SK-N-SH (cell line): Measurements from ENCODE around the gene BRME1. TPM values are rescaled to one million over a fixed set of nuclear protein-coding genes. Genes with fewer than 3 reads are reported as not detected.

Experiments used
- CTCF ChIA-PET: fragments of 300-600, 350-600 bp; formaldehyde crosslinking; extraction: SDS; loops from one replicate; lab custom pipeline; 2021; lab: Yijun Ruan, JAX
- POLR2A ChIA-PET: fragments of 350-600 bp; sonication (Branson Sonifier 250); formaldehyde crosslinking; extraction: SDS; loops from one replicate; lab custom pipeline; 2020; ENCODE audit warnings: antibody characterized with exemption, inconsistent platforms; lab: Yijun Ruan, JAX
- DNase-seq: peaks from one replicate; pipeline ENCODE4 v3.0.0; 2012
- H2AFZ ChIP-seq: fragments of 200-600 bp; sonication (generic); 2 replicates; pipeline ENCODE4 v1.8.1; 2016; ENCODE audit warnings: antibody characterized with exemption, mild to moderate bottlenecking, low read depth
- H3F3A ChIP-seq: fragments of 200-600 bp; sonication (generic); replicated peaks from 2 replicates; pipeline ENCODE3; 2016; ENCODE audit warnings: antibody characterized with exemption, mild to moderate bottlenecking; ENCODE audit not compliant: insufficient read depth
- H3K27ac ChIP-seq, 2 experiments: fragments of 200-500 bp in 1 of 2; fragments of 200-600 bp in 1 of 2; sonication (Bioruptor generic) in 1 of 2; sonication (generic), shearing (Covaris generic) in 1 of 2; 2 replicates each; pipeline versions ENCODE4 v1.5.1 to v1.6.1; 2014 to 2016; ENCODE audit warnings: low read depth in 2 of 2, inconsistent platforms in 1 of 2, low read length in 1 of 2, mild to moderate bottlenecking in 1 of 2, mixed read lengths in 1 of 2
- H3K27me3 ChIP-seq: fragments of 200-600 bp; sonication (generic), shearing (Covaris generic); 2 replicates; pipeline ENCODE4 v1.6.1; 2016; ENCODE audit warnings: mixed run types; ENCODE audit not compliant: insufficient read depth
- H3K36me3 ChIP-seq, 2 experiments: fragments of 200-500 bp in 1 of 2; fragments of 200-600 bp in 1 of 2; sonication (Bioruptor generic) in 1 of 2; sonication (generic) in 1 of 2; replicated peaks in 1 of 2; 2 replicates each; pipeline versions ENCODE3 to v1.5.1; 2014 to 2016; ENCODE audit warnings: low read length in 1 of 2, mild to moderate bottlenecking in 1 of 2; ENCODE audit not compliant: insufficient read depth in 2 of 2, control insufficient read depth in 1 of 2
- H3K4me1 ChIP-seq, 2 experiments: fragments of 200-500 bp in 1 of 2; fragments of 200-600 bp in 1 of 2; sonication (Bioruptor generic) in 1 of 2; sonication (generic), shearing (Covaris generic) in 1 of 2; 2 replicates each; pipeline versions ENCODE4 v1.5.1 to v1.6.1; 2014 to 2016; ENCODE audit warnings: low read depth in 1 of 2, low read length in 1 of 2, mixed run types in 1 of 2; ENCODE audit not compliant: insufficient read depth in 2 of 2, control insufficient read depth in 1 of 2
- H3K4me2 ChIP-seq: fragments of 200-600 bp; sonication (generic), shearing (Covaris generic); 2 replicates; pipeline ENCODE4 v1.6.1; 2017; ENCODE audit warnings: mixed run types
- H3K4me3 ChIP-seq, 2 experiments: fragments of 200-500 bp in 1 of 2; fragments of 200-600 bp in 1 of 2; sonication (Bioruptor generic) in 1 of 2; sonication (generic), shearing (Covaris generic) in 1 of 2; 2 replicates each; pipeline versions ENCODE4 v1.5.1 to v1.8.1; 2014 to 2016; ENCODE audit warnings: low read depth in 2 of 2, inconsistent platforms in 1 of 2, low read length in 1 of 2, mild to moderate bottlenecking in 1 of 2, mixed read lengths in 1 of 2, moderate library complexity in 1 of 2
- H3K79me2 ChIP-seq: fragments of 200-600 bp; sonication (generic); 2 replicates; pipeline ENCODE4 v1.8.1; 2017; ENCODE audit warnings: mild to moderate bottlenecking; ENCODE audit not compliant: insufficient read depth
- H3K9ac ChIP-seq: fragments of 200-600 bp; sonication (generic); 2 replicates; pipeline ENCODE4 v1.6.1; 2017; ENCODE audit warnings: mixed run types
- H3K9me2 ChIP-seq: fragments of 200-600 bp; sonication (generic); 2 replicates; pipeline ENCODE4 v1.6.1; 2017; ENCODE audit warnings: mixed run types
- H3K9me3 ChIP-seq: fragments of 200-600 bp; sonication (generic); 2 replicates; pipeline ENCODE4 v1.6.1; 2017; ENCODE audit warnings: mixed run types, mild to moderate bottlenecking, moderate library complexity
- H4K20me1 ChIP-seq: fragments of 200-600 bp; sonication (generic); 2 replicates; pipeline ENCODE4 v1.6.1; 2017; ENCODE audit warnings: mild to moderate bottlenecking, mixed run types; ENCODE audit not compliant: insufficient read depth
- CHD2 ChIP-seq: fragments of 150-350 bp; IDR thresholded peaks from 2 replicates; pipeline ENCODE4 v1.6.1; 2018; ENCODE audit warnings: low read length; ENCODE audit not compliant: partially characterized antibody
- CTCF ChIP-seq: fragments of 200-600 bp; sonication (generic); IDR thresholded peaks from 2 replicates; pipeline ENCODE4 v1.6.1; 2017; ENCODE audit warnings: antibody characterized with exemption, mild to moderate bottlenecking, moderate library complexity
- ELF1 ChIP-seq: IDR thresholded peaks from 2 replicates; pipeline ENCODE4 v1.4.0; 2012
- EZH2phosphoT487 ChIP-seq: fragments of 200-600 bp; sonication (generic); IDR thresholded peaks from 2 replicates; pipeline ENCODE4 v1.6.1; 2017; ENCODE audit warnings: low read depth, mixed run types, mild to moderate bottlenecking, antibody characterized with exemption, moderate library complexity, borderline replicate concordance
- FOSL2 ChIP-seq: IDR thresholded peaks from 2 replicates; pipeline ENCODE4 v1.4.0; 2012; ENCODE audit warnings: low read depth, mild to moderate bottlenecking, moderate library complexity, borderline replicate concordance
- GATA2 ChIP-seq: sonication (generic); formaldehyde crosslinking; IDR thresholded peaks from 2 replicates; pipeline ENCODE4 v1.5.0; 2020; ENCODE audit warnings: mild to moderate bottlenecking, missing genetic modification reagents
- JUND ChIP-seq: IDR thresholded peaks from 2 replicates; pipeline ENCODE4 v1.4.0; 2012
- MAX ChIP-seq: IDR thresholded peaks from 2 replicates; pipeline ENCODE4 v1.4.0; 2012; ENCODE audit warnings: low read depth
- NFIC ChIP-seq: IDR thresholded peaks from 2 replicates; pipeline ENCODE4 v1.4.0; 2012; ENCODE audit warnings: borderline replicate concordance
- NRF1 ChIP-seq: IDR thresholded peaks from 2 replicates; pipeline ENCODE4 v1.6.1; 2012; ENCODE audit warnings: low read depth, mild to moderate bottlenecking, low read length
- RAD21 ChIP-seq: IDR thresholded peaks from 2 replicates; pipeline ENCODE4 v1.6.1; 2012; ENCODE audit warnings: mild to moderate bottlenecking, low read length
- RXRA ChIP-seq: IDR thresholded peaks from 2 replicates; pipeline ENCODE4 v1.4.0; 2012; ENCODE audit warnings: low read depth, mild to moderate bottlenecking, borderline replicate concordance
- SIN3A ChIP-seq: IDR thresholded peaks from 2 replicates; pipeline ENCODE4 v1.6.1; 2012; ENCODE audit warnings: low read depth, mild to moderate bottlenecking, low read length, moderate library complexity, borderline replicate concordance
- SMC3 ChIP-seq: IDR thresholded peaks from 2 replicates; pipeline ENCODE4 v1.6.1; 2012; ENCODE audit warnings: low read depth, low read length, improper control_type of control experiment
- TCF12 ChIP-seq: IDR thresholded peaks from 2 replicates; pipeline ENCODE4 v1.4.0; 2012
- TEAD4 ChIP-seq: IDR thresholded peaks from 2 replicates; pipeline ENCODE4 v1.4.0; 2012; ENCODE audit warnings: mild to moderate bottlenecking, borderline replicate concordance; ENCODE audit not compliant: insufficient read depth
- USF1 ChIP-seq: IDR thresholded peaks from 2 replicates; pipeline ENCODE4 v1.4.0; 2012; ENCODE audit warnings: low read depth, borderline replicate concordance
- WGBS: methylation state at CpG from one replicate; pipeline ENCODE4 v1.1.6; 2017; ENCODE audit warnings: low lambda C conversion rate; 5-methylcytosine and 5-hydroxymethylcytosine counted together
- polyA plus RNA-seq, 3 experiments: library from polyadenylated mRNA; depleted of rRNA; stranded (reverse); fragments of >200 nt; gene quantifications; 2 replicates each; pipeline ENCODE4 v1.2.3, GENCODE V29; 2012

Gene BRME1
- polyA plus RNA-seq, 1 of the 3 experiments (the other 2 are of a cell fraction): 1.5 TPM

DNA sequence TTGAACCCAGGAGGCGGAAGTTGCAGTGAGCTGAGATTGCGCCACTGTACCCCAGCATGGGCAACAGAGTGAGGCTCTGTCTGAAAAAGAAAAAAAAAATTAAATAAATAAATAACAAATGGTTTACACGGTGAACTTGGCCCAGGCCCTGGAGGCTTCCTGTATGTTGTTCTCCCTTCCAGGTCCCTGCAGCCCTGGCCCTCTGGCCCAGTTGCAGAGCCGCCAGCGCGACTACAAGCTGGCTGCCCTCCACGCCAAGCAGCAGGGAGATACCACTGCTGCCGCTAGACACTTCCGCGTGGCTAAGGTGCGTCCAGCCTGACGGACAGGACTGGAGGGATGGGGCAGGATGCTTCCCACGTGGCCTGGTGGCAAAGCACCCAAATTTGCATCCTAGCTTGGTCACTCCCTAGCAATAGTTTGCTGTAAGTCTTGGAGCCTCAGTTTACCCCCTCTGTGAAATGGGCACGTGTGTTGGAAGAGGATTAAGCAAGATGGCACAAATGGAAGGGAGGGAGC lies 12.0 kb upstream of the BRME1 start:
- Histone ChIP-seq H3K79me2 (no peaks in the 10 kb centered on the region), H2AFZ (no peak overlapping the region), H3K4me3 (no peak overlapping the region), H3K27ac (no peak overlapping the region), H3K4me1 (no peaks in the 10 kb centered on the region), H3K9ac (no peak overlapping the region)
- 92% methylated on average over 12 of the region's 14 CpGs for WGBS
- ChIA-PET CTCF (interaction anchor here (0.7 to 1.3 kb wide), 5 partner anchors 16 to 155 kb away, joined by 3 to 4 read pairs (median 3); partner anchors contain the start of gene IL27RA), POLR2A (interaction anchor here (0.8 kb wide), 1 partner anchor 766 kb away, joined by 3 read pairs; no protein-coding TSS in a partner anchor)
- DNase-seq: peak; percentile 15
- TF ChIP-seq EZH2phosphoT487 (no peak), RXRA (no peak), SMC3 (no peak), SIN3A (no peak), CTCF (no peak), TCF12 (no peak), TEAD4 (no peak), NRF1 (no peak), ELF1 (no peak), JUND (no peak), FOSL2 (no peak), RAD21 (no peak), MAX (no peak), NFIC (no peak)
- TF ChIP-seq, all 33 proteins: peak for 0
- Histone ChIP-seq H4K20me1 (no peaks in the 10 kb centered on the region), H3K9me2 (no peaks in the 10 kb centered on the region), H3K36me3 (peaks cover 13 to 27% of the 10 kb centered on the region in 2 experiments), H3F3A (no peaks in the 10 kb centered on the region), H3K9me3 (no peaks in the 10 kb centered on the region), H3K4me2 (no peak overlapping the region), H3K27me3 (no peaks in the 10 kb centered on the region)

- no peak for DNase-seq
- Histone ChIP-seq H3K9ac (no peak overlapping the region), H3K36me3 (peaks cover 3 to 19% of the 10 kb centered on the region in 2 experiments), H3K4me1 (no peaks in the 10 kb centered on the region), H3K9me3 (no peaks in the 10 kb centered on the region), H3K9me2 (no peaks in the 10 kb centered on the region), H4K20me1 (no peaks in the 10 kb centered on the region), H3K27ac (no peak overlapping the region), H2AFZ (no peak overlapping the region), H3K4me2 (no peak overlapping the region), H3K79me2 (no peaks in the 10 kb centered on the region), H3K4me3 (no peak overlapping the region), H3K27me3 (no peaks in the 10 kb centered on the region), H3F3A (no peaks in the 10 kb centered on the region)
- CTCF ChIA-PET: interaction anchor here (1.0 kb wide), 1 partner anchor 144 kb away, joined by 5 read pairs; no protein-coding TSS in a partner anchor
- POLR2A ChIA-PET: interaction anchor here (0.5 to 0.9 kb wide), 2 partner anchors 12 to 114 kb away, joined by 3 to 4 read pairs; no protein-coding TSS in a partner anchor
- TF ChIP-seq GATA2 (CRISPR knock-in tag) (no peak), SIN3A (no peak), USF1 (no peak), CHD2 (no peak)
- 96% methylated on average over 3 of the region's 3 CpGs for WGBS
Measured at GRCh38 chr19:13914777-13915176, 8.9 kb upstream of the BRME1 start.
